HepG2 (cell line): Measurements from ENCODE around the gene CNP. TPM values are rescaled to one million over a fixed set of nuclear protein-coding genes. Genes with fewer than 3 reads are reported as not detected.

Experiments
- ARNT ChIP-seq: fragments of 450-650 bp; IDR thresholded peaks from 2 replicates; pipeline ENCODE4 v1.6.1; 2017
- ATF7-NPFF ChIP-seq: sonication (generic); formaldehyde crosslinking; IDR thresholded peaks from 2 replicates; pipeline ENCODE4 v1.8.1; 2023; ENCODE audit warnings: mild to moderate bottlenecking, low read depth, missing genetic modification reagents, moderate library complexity
- ATM ChIP-seq: fragments of 450-650 bp; IDR thresholded peaks from 2 replicates; pipeline ENCODE4 v1.7.1; 2017; ENCODE audit warnings: mild to moderate bottlenecking, borderline replicate concordance
- FIP1L1 ChIP-seq: fragments of 200-400 bp; formaldehyde crosslinking; IDR thresholded peaks from 2 replicates; pipeline ENCODE4 v1.6.1; 2018; ENCODE audit warnings: low read depth, mild to moderate bottlenecking, low read length, moderate library complexity, borderline replicate concordance; ENCODE audit not compliant: insufficient read depth
- GZF1 ChIP-seq: sonication (generic); formaldehyde crosslinking; IDR thresholded peaks from 2 replicates; pipeline ENCODE4 v1.5.1; 2020; ENCODE audit warnings: mild to moderate bottlenecking, missing genetic modification reagents
- HHEX ChIP-seq: IDR thresholded peaks from 2 replicates; pipeline ENCODE4 v1.6.1; 2016; ENCODE audit warnings: control low read depth
- ISL2 ChIP-seq: sonication (generic); formaldehyde crosslinking; IDR thresholded peaks from 2 replicates; pipeline ENCODE4 v1.5.0; 2020; ENCODE audit warnings: missing genetic modification reagents
- LCORL ChIP-seq, 2 experiments: fragments of 450-650 bp in 1 of 2; sonication (generic) in 1 of 2; formaldehyde crosslinking in 1 of 2; IDR thresholded peaks; 2 replicates each; pipeline versions ENCODE4 v1.5.0 to v1.6.1; 2017 to 2020; ENCODE audit warnings: antibody characterized with exemption in 1 of 2, missing genetic modification reagents in 1 of 2
- MIER2 ChIP-seq: IDR thresholded peaks from 2 replicates; pipeline ENCODE4 v1.6.1; 2016; ENCODE audit warnings: missing biosample characterization, missing genetic modification reagents
- MZF1 ChIP-seq: sonication (generic); formaldehyde crosslinking; IDR thresholded peaks from 2 replicates; pipeline ENCODE4 v1.8.1; 2023; ENCODE audit warnings: mild to moderate bottlenecking, missing genetic modification reagents, borderline replicate concordance
- NPAS2 ChIP-seq: sonication (generic); formaldehyde crosslinking; IDR thresholded peaks from 2 replicates; pipeline ENCODE4 v1.8.0; 2022; ENCODE audit warnings: mild to moderate bottlenecking, missing genetic modification reagents, borderline replicate concordance
- SALL2 ChIP-seq: sonication (generic); formaldehyde crosslinking; IDR thresholded peaks from 2 replicates; pipeline ENCODE4 v1.8.1; 2023; ENCODE audit warnings: mild to moderate bottlenecking, missing genetic modification reagents, inconsistent platforms
- SRSF1 ChIP-seq: fragments of 200-400 bp; formaldehyde crosslinking; optimal IDR thresholded peaks from 2 replicates; pipeline ENCODE3; 2017; ENCODE audit warnings: mild to moderate bottlenecking, low read depth, low read length, moderate library complexity
- ZNF652 ChIP-seq: IDR thresholded peaks from 2 replicates; pipeline ENCODE4 v1.6.1; 2016; ENCODE audit warnings: low read depth, borderline replicate concordance
- ZSCAN12 ChIP-seq: sonication (generic); formaldehyde crosslinking; IDR thresholded peaks from 2 replicates; pipeline ENCODE4 v1.9.0; 2021; ENCODE audit warnings: mild to moderate bottlenecking, missing genetic modification reagents
- polyA plus RNA-seq, 8 experiments: library from polyadenylated mRNA; depleted of rRNA in 3 of 8; stranded (reverse) in 7 of 8; unstranded in 1 of 8; fragments of >200 nt; fragmentation: Illumina TruSeq in 4 of 8; extraction: Trizol in 4 of 8; gene quantifications; 2 replicates each; pipeline versions ENCODE4 v1.2.1 to v1.2.3, GENCODE V29; 2011 to 2016; ENCODE audit warnings: low read depth in 4 of 8, missing spikeins in 1 of 8, mixed read lengths in 1 of 8; ENCODE audit not compliant: insufficient read depth in 1 of 8
- total RNA-seq, 5 experiments: library from RNA; depleted of rRNA; stranded (reverse); fragments of >200 nt; fragmentation: Illumina TruSeq; extraction: Trizol; gene quantifications; 2 replicates each; pipeline ENCODE4 v1.2.3, GENCODE V29; 2016; ENCODE audit warnings: low read depth in 1 of 5
- TF ChIP-seq, protein P1 (sequence below): sonication (generic); formaldehyde crosslinking; IDR thresholded peaks from 2 replicates; pipeline ENCODE4 v1.4.0; 2020; ENCODE audit warnings: missing genetic modification reagents
- TF ChIP-seq, protein P2 (sequence below): sonication (generic); formaldehyde crosslinking; IDR thresholded peaks from 2 replicates; pipeline ENCODE4 v1.5.1; 2020; ENCODE audit warnings: mild to moderate bottlenecking, missing genetic modification reagents, borderline replicate concordance

CNP gene
- total and polyA plus RNA-seq, 2 of the 13 experiments (the other 11 are each of a cell fraction or from before 2014, with no cell fraction given), result 97.2 to 161 TPM

DNA sequence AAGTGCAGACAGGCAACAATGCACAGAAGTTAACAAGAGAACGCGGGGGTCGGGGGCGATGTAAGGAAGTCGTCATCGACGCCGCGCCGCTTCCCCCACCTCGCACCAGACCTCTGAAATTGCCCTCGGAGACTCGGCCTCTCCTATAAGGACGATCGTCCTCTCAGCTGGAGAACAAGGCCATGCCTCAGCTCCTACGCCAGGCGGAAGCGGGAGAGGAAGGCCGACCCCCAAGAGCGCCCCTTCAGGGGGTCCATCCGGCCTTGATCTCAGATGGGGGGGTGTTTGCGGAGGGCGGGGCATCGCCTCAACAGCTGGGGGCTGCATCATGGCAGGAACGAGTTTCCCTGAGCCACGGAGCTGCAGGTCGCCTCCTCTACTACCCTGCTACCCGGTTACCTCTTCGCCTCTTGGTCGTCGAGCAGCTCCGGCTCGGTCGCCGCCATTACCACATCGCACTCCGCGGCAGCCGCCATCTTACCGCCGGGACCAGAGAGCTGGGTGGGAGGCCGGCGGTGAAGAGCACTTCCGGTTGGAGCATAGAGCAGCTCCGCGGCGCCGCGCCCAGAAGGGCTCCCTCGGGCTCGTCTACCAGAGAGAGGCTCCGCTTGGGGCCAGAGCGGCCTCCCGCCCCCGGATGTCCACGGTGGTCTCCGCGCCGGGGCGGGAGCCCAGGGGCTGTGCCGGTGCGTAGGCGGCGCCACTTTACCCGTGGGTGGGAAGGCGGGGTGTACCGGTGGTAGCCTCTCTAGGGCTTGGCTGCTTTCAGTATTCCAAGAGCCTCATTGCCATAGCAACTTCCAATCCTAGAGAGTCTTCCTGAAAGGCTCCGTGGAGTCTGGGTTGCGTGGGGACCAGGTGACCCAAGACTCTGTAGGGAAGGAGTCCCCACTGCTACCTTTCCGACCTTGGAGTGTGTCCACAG, 50.6 kb downstream of the CNP start, which contains the start of gene DNAJC7 (continued):
- TF ChIP-seq NPAS2 (CRISPR knock-in tag), result no peak
- TF ChIP-seq MIER2 (CRISPR knock-in tag), result peak; percentile 27; the same call in 1 of the 2 replicates
- TF ChIP-seq, protein P1, sequence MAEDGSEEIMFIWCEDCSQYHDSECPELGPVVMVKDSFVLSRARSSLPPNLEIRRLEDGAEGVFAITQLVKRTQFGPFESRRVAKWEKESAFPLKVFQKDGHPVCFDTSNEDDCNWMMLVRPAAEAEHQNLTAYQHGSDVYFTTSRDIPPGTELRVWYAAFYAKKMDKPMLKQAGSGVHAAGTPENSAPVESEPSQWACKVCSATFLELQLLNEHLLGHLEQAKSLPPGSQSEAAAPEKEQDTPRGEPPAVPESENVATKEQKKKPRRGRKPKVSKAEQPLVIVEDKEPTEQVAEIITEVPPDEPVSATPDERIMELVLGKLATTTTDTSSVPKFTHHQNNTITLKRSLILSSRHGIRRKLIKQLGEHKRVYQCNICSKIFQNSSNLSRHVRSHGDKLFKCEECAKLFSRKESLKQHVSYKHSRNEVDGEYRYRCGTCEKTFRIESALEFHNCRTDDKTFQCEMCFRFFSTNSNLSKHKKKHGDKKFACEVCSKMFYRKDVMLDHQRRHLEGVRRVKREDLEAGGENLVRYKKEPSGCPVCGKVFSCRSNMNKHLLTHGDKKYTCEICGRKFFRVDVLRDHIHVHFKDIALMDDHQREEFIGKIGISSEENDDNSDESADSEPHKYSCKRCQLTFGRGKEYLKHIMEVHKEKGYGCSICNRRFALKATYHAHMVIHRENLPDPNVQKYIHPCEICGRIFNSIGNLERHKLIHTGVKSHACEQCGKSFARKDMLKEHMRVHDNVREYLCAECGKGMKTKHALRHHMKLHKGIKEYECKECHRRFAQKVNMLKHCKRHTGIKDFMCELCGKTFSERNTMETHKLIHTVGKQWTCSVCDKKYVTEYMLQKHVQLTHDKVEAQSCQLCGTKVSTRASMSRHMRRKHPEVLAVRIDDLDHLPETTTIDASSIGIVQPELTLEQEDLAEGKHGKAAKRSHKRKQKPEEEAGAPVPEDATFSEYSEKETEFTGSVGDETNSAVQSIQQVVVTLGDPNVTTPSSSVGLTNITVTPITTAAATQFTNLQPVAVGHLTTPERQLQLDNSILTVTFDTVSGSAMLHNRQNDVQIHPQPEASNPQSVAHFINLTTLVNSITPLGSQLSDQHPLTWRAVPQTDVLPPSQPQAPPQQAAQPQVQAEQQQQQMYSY (CRISPR knock-in tag), result peak; percentile 12; the same call in 1 of the 2 replicates
- TF ChIP-seq SALL2 (CRISPR knock-in tag), result peak; percentile 93
- TF ChIP-seq LCORL (IDR thresholded peaks at IDR 0.05), result no peak
- peak; percentile 75 for TF ChIP-seq LCORL (CRISPR knock-in tag; IDR thresholded peaks at IDR 0.05)
- no peak for TF ChIP-seq ATM
- TF ChIP-seq ZNF652, result no peak
- TF ChIP-seq GZF1, result peak; percentile 79; the same call in 1 of the 2 replicates
- TF ChIP-seq ZSCAN12 (CRISPR knock-in tag), result no peak
- no peak for TF ChIP-seq FIP1L1
- TF ChIP-seq, protein P2, sequence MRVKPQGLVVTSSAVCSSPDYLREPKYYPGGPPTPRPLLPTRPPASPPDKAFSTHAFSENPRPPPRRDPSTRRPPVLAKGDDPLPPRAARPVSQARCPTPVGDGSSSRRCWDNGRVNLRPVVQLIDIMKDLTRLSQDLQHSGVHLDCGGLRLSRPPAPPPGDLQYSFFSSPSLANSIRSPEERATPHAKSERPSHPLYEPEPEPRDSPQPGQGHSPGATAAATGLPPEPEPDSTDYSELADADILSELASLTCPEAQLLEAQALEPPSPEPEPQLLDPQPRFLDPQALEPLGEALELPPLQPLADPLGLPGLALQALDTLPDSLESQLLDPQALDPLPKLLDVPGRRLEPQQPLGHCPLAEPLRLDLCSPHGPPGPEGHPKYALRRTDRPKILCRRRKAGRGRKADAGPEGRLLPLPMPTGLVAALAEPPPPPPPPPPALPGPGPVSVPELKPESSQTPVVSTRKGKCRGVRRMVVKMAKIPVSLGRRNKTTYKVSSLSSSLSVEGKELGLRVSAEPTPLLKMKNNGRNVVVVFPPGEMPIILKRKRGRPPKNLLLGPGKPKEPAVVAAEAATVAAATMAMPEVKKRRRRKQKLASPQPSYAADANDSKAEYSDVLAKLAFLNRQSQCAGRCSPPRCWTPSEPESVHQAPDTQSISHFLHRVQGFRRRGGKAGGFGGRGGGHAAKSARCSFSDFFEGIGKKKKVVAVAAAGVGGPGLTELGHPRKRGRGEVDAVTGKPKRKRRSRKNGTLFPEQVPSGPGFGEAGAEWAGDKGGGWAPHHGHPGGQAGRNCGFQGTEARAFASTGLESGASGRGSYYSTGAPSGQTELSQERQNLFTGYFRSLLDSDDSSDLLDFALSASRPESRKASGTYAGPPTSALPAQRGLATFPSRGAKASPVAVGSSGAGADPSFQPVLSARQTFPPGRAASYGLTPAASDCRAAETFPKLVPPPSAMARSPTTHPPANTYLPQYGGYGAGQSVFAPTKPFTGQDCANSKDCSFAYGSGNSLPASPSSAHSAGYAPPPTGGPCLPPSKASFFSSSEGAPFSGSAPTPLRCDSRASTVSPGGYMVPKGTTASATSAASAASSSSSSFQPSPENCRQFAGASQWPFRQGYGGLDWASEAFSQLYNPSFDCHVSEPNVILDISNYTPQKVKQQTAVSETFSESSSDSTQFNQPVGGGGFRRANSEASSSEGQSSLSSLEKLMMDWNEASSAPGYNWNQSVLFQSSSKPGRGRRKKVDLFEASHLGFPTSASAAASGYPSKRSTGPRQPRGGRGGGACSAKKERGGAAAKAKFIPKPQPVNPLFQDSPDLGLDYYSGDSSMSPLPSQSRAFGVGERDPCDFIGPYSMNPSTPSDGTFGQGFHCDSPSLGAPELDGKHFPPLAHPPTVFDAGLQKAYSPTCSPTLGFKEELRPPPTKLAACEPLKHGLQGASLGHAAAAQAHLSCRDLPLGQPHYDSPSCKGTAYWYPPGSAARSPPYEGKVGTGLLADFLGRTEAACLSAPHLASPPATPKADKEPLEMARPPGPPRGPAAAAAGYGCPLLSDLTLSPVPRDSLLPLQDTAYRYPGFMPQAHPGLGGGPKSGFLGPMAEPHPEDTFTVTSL, result peak; percentile 71; the same call in 1 of the 2 replicates
- peak; percentile 90 for TF ChIP-seq ISL2 (CRISPR knock-in tag)
- TF ChIP-seq HHEX (CRISPR knock-in tag), result no peak; the same call in 1 of the 2 replicates
- peak; percentile 91; the same call in 1 of the 2 replicates for TF ChIP-seq ATF7-NPFF (CRISPR knock-in tag)
- no peak for TF ChIP-seq ARNT
- TF ChIP-seq SRSF1, result peak; percentile 86
- peak; percentile 39; the same call in 1 of the 2 replicates for TF ChIP-seq MZF1 (CRISPR knock-in tag)
